ENCODE results near the gene PRKACA. TPM values are rescaled to one million over a fixed set of nuclear protein-coding genes. Genes with fewer than 3 reads are reported as not detected.
"Not testable (repeated sequence)": the region's sequence is repeated elsewhere in the genome, so short reads cannot be mapped to it uniquely, and the experiment has no call there.

Gene PRKACA
- total RNA-seq, 4 donors from 2014 or later, result 31.5 to 56.1 (median 45.1) TPM

- peak; percentile 81 for ATAC-seq (ENCODE audit: low FRiP score)
- TF ChIP-seq CTCF (IDR thresholded peaks at IDR 0.05), result peak in 1 of 3 donors; percentile 40
- DNase-seq (ENCODE audit: low spot score), result peak; percentile 47
Observed at GRCh38 chr19:14147797-14148605, 30.4 kb upstream of the PRKACA start.

GRCh38 chr19:14146789-14147216 is 29.2 kb upstream of the PRKACA start:
- peak; percentile 35 for ATAC-seq (ENCODE audit: low FRiP score)
- no peak for DNase-seq (ENCODE audit: low spot score)
- no peak for TF ChIP-seq CTCF (IDR thresholded peaks at IDR 0.05)

- DNase-seq (ENCODE audit: low spot score); ATAC-seq (ENCODE audit: low FRiP score): not testable (repeated sequence)
Observed at GRCh38 chr19:14146169-14146568, 28.6 kb upstream of the PRKACA start.

GRCh38 chr19:14145381-14145780 is 27.8 kb upstream of the PRKACA start:
- no peak for ATAC-seq (ENCODE audit: low FRiP score)
- no peak for TF ChIP-seq CTCF (IDR thresholded peaks at IDR 0.05)
- no peak for DNase-seq (ENCODE audit: low spot score)

GRCh38 chr19:14142262-14143190 is 25.0 kb upstream of the PRKACA start:
- TF ChIP-seq CTCF (IDR thresholded peaks at IDR 0.05), result no peak
- ATAC-seq (ENCODE audit: low FRiP score) (no peak), DNase-seq (ENCODE audit: low spot score) (no peak)

- ATAC-seq (ENCODE audit: low FRiP score) (no peak), DNase-seq (ENCODE audit: low spot score) (no peak)
- TF ChIP-seq CTCF (IDR thresholded peaks at IDR 0.05), result no peak
Observed at GRCh38 chr19:14141041-14141440, 23.5 kb upstream of the PRKACA start.

- no peak for DNase-seq (ENCODE audit: low spot score)
- ATAC-seq (ENCODE audit: low FRiP score), result no peak
- TF ChIP-seq CTCF (IDR thresholded peaks at IDR 0.05), result no peak
Observed at GRCh38 chr19:14139944-14140343, 22.4 kb upstream of the PRKACA start.
